Activated naive CD4-positive, alpha-beta T cell treated with anti-CD3 and anti-CD28 coated beads for 36 hours (primary cell): ENCODE results near the gene DNMT3B. TPM values are rescaled to one million over a fixed set of nuclear protein-coding genes. Genes with fewer than 3 reads are reported as not detected.

ENCODE experiments used
- CTCF ChIA-PET: fragments of 350-600 bp; sonication (Branson Sonifier 250); formaldehyde crosslinking; loops from one replicate; lab custom pipeline; 2021; ENCODE audit warnings: antibody characterized with exemption; lab: Charles Lee
- DNase-seq: peaks from one replicate; pipeline ENCODE4 v3.0.0-alpha.2; 2020
- H3K27ac Mint-ChIP-seq: one replicate; pipeline ENCODE4 v1.8.0; 2021; ENCODE audit warnings: mild to moderate bottlenecking, mixed read lengths
- H3K27me3 Mint-ChIP-seq: one replicate; pipeline ENCODE4 v1.8.0; 2021; ENCODE audit warnings: low read depth, mixed read lengths
- H3K36me3 Mint-ChIP-seq: one replicate; pipeline ENCODE4 v1.8.0; 2021; ENCODE audit warnings: low read depth, mixed read lengths
- H3K4me1 Mint-ChIP-seq: one replicate; pipeline ENCODE4 v1.8.0; 2021; ENCODE audit warnings: low read depth, mixed read lengths
- H3K4me3 Mint-ChIP-seq: one replicate; pipeline ENCODE4 v1.8.0; 2021; ENCODE audit warnings: mild to moderate bottlenecking, moderate library complexity, mixed read lengths
- H3K9me3 Mint-ChIP-seq: one replicate; pipeline ENCODE4 v1.8.0; 2021; ENCODE audit warnings: mixed read lengths
- intact Hi-C: fragments of 100-400 bp; cut with micrococcal nuclease; formaldehyde crosslinking; loops from one replicate; pipeline ENCODE4 v1.15.1; 2023
- total RNA-seq, 2 experiments: library from RNA; stranded (reverse); gene quantifications; one replicate each; pipeline ENCODE4 v1.2.3, GENCODE V29; 2021

The DNMT3B gene
- total RNA-seq, 2 experiments from 2014 or later, result 2.0 to 2.2 TPM

GRCh38 chr20:32798046-32798981 is 36.1 kb downstream of the DNMT3B start:
- no peak for DNase-seq
- intact Hi-C loops, result no loop called here
- Mint-ChIP-seq H3K27ac (no peak overlapping the region), H3K4me3 (no peak overlapping the region), H3K36me3 (no peaks in the 10 kb centered on the region), H3K4me1 (peaks cover 24% of the 10 kb centered on the region), H3K27me3 (no peaks in the 10 kb centered on the region), H3K9me3 (no peaks in the 10 kb centered on the region)
- CTCF ChIA-PET, result interaction anchor here (0.8 to 3.3 kb wide), 2 partner anchors 8 to 20 kb away, joined by 5 to 19 read pairs; no protein-coding TSS in a partner anchor

- no peaks in the 10 kb centered on the region for H3K27me3 Mint-ChIP-seq
- no peaks in the 10 kb centered on the region for H3K9me3 Mint-ChIP-seq
- no peaks in the 10 kb centered on the region for H3K4me1 Mint-ChIP-seq
- no peak for DNase-seq
- CTCF ChIA-PET, result interaction anchor here (0.6 to 1.3 kb wide), 3 partner anchors 25 to 85 kb away, joined by 3 to 4 read pairs (median 4); no protein-coding TSS in a partner anchor
- intact Hi-C loops, result no loop called here
- no peak overlapping the region for H3K27ac Mint-ChIP-seq
- H3K4me3 Mint-ChIP-seq, result no peak overlapping the region
- H3K36me3 Mint-ChIP-seq, result no peaks in the 10 kb centered on the region
Observed at GRCh38 chr20:32803092-32803491, 40.9 kb downstream of the DNMT3B start.

GRCh38 chr20:32804022-32804715 is 42.0 kb downstream of the DNMT3B start:
- Mint-ChIP-seq H3K4me3 (no peak overlapping the region), H3K4me1 (no peaks in the 10 kb centered on the region), H3K27me3 (no peaks in the 10 kb centered on the region), H3K27ac (no peak overlapping the region), H3K36me3 (no peaks in the 10 kb centered on the region), H3K9me3 (no peaks in the 10 kb centered on the region)
- no peak for DNase-seq
- intact Hi-C loops, result no loop called here
- CTCF ChIA-PET, result interaction anchor here (0.7 to 1.3 kb wide), 2 partner anchors 26 to 238 kb away, joined by 4 read pairs; no protein-coding TSS in a partner anchor

- CTCF ChIA-PET, result interaction anchor here (1.1 kb wide), 1 partner anchor 26 kb away, joined by 4 read pairs; no protein-coding TSS in a partner anchor
- DNase-seq, result no peak
- intact Hi-C loops, result no loop called here
- Mint-ChIP-seq H3K4me1 (no peaks in the 10 kb centered on the region), H3K4me3 (no peak overlapping the region), H3K9me3 (no peaks in the 10 kb centered on the region), H3K27me3 (no peaks in the 10 kb centered on the region), H3K36me3 (no peaks in the 10 kb centered on the region), H3K27ac (no peak overlapping the region)
Observed at GRCh38 chr20:32804817-32805216, 42.6 kb downstream of the DNMT3B start.

GRCh38 chr20:32805721-32806120 is 43.5 kb downstream of the DNMT3B start:
- Mint-ChIP-seq H3K36me3 (no peaks in the 10 kb centered on the region), H3K4me3 (no peak overlapping the region), H3K4me1 (no peaks in the 10 kb centered on the region), H3K9me3 (no peaks in the 10 kb centered on the region), H3K27me3 (no peaks in the 10 kb centered on the region), H3K27ac (no peak overlapping the region)
- CTCF ChIA-PET, result interaction anchor here (1.0 to 1.1 kb wide), 2 partner anchors 16 to 27 kb away, joined by 3 to 4 read pairs; no protein-coding TSS in a partner anchor
- no peak for DNase-seq
- intact Hi-C loops, result no loop called here

- intact Hi-C loops, result no loop called here
- no peak for DNase-seq
- Mint-ChIP-seq H3K4me1 (no peaks in the 10 kb centered on the region), H3K9me3 (no peaks in the 10 kb centered on the region), H3K27ac (no peak overlapping the region), H3K4me3 (no peak overlapping the region), H3K36me3 (no peaks in the 10 kb centered on the region), H3K27me3 (no peaks in the 10 kb centered on the region)
- CTCF ChIA-PET, result no interaction called here
Observed at GRCh38 chr20:32806356-32806755, 44.2 kb downstream of the DNMT3B start.

- no peaks in the 10 kb centered on the region for H3K27me3 Mint-ChIP-seq
- no peak for DNase-seq
- CTCF ChIA-PET, result no interaction called here
- H3K36me3 Mint-ChIP-seq, result no peaks in the 10 kb centered on the region
- no peak overlapping the region for H3K27ac Mint-ChIP-seq
- H3K4me3 Mint-ChIP-seq, result no peak overlapping the region
- intact Hi-C loops, result no loop called here
- H3K4me1 Mint-ChIP-seq, result no peaks in the 10 kb centered on the region
- no peaks in the 10 kb centered on the region for H3K9me3 Mint-ChIP-seq
Observed at GRCh38 chr20:32807706-32808105, 45.5 kb downstream of the DNMT3B start.

- CTCF ChIA-PET, result interaction anchor here (1.0 to 1.1 kb wide), 2 partner anchors 11 to 19 kb away, joined by 3 read pairs; no protein-coding TSS in a partner anchor
Observed at GRCh38 chr20:32808438-32808837, 46.3 kb downstream of the DNMT3B start.

GRCh38 chr20:32809907-32810306 is 47.7 kb downstream of the DNMT3B start:
- H3K36me3 Mint-ChIP-seq, result no peaks in the 10 kb centered on the region
- no peaks in the 10 kb centered on the region for H3K9me3 Mint-ChIP-seq
- intact Hi-C loops, result no loop called here
- no peak overlapping the region for H3K4me3 Mint-ChIP-seq
- no peaks in the 10 kb centered on the region for H3K4me1 Mint-ChIP-seq
- no peak overlapping the region for H3K27ac Mint-ChIP-seq
- no peaks in the 10 kb centered on the region for H3K27me3 Mint-ChIP-seq
- DNase-seq, result no peak
- CTCF ChIA-PET, result interaction anchor here (0.5 to 1.1 kb wide), 3 partner anchors 20 to 277 kb away, joined by 3 to 5 read pairs (median 3); no protein-coding TSS in a partner anchor

More at GRCh38 chr20:32808438-32808837, 46.3 kb downstream of the DNMT3B start:
- Mint-ChIP-seq H3K4me1 (no peaks in the 10 kb centered on the region), H3K27ac (no peak overlapping the region), H3K4me3 (no peak overlapping the region), H3K9me3 (no peaks in the 10 kb centered on the region), H3K27me3 (no peaks in the 10 kb centered on the region), H3K36me3 (no peaks in the 10 kb centered on the region)
- no peak for DNase-seq
- intact Hi-C loops, result no loop called here

- no peaks in the 10 kb centered on the region for H3K27me3 Mint-ChIP-seq
- no peak overlapping the region for H3K27ac Mint-ChIP-seq
- H3K4me3 Mint-ChIP-seq, result no peak overlapping the region
- no peaks in the 10 kb centered on the region for H3K36me3 Mint-ChIP-seq
- no peaks in the 10 kb centered on the region for H3K9me3 Mint-ChIP-seq
- DNase-seq, result no peak
- no peaks in the 10 kb centered on the region for H3K4me1 Mint-ChIP-seq
- CTCF ChIA-PET, result interaction anchor here (1.3 kb wide), 1 partner anchor 11 kb away, joined by 4 read pairs; no protein-coding TSS in a partner anchor
- intact Hi-C loops, result no loop called here
Observed at GRCh38 chr20:32810941-32811340, 48.8 kb downstream of the DNMT3B start.

- no peak overlapping the region for H3K27ac Mint-ChIP-seq
Observed at GRCh38 chr20:32811886-32812285, 49.7 kb downstream of the DNMT3B start.

More at GRCh38 chr20:32811886-32812285, 49.7 kb downstream of the DNMT3B start:
- H3K9me3 Mint-ChIP-seq, result no peaks in the 10 kb centered on the region
- no peaks in the 10 kb centered on the region for H3K27me3 Mint-ChIP-seq
- no peaks in the 10 kb centered on the region for H3K4me1 Mint-ChIP-seq
- H3K36me3 Mint-ChIP-seq, result no peaks in the 10 kb centered on the region
- CTCF ChIA-PET, result interaction anchor here (1.3 kb wide), 1 partner anchor 10 kb away, joined by 4 read pairs; no protein-coding TSS in a partner anchor
- DNase-seq, result no peak
- H3K4me3 Mint-ChIP-seq, result no peak overlapping the region
- intact Hi-C loops, result no loop called here
